ENCODE results near the gene HSPB8. TPM values are rescaled to one million over a fixed set of nuclear protein-coding genes. Genes with fewer than 3 reads are reported as not detected.
A peak's percentile ranks its signal among the peaks of the same experiment; 100 is the strongest.

Gene HSPB8
- total RNA-seq, 2 donors from 2014 or later, result 9.7 to 10.4 TPM

DNA sequence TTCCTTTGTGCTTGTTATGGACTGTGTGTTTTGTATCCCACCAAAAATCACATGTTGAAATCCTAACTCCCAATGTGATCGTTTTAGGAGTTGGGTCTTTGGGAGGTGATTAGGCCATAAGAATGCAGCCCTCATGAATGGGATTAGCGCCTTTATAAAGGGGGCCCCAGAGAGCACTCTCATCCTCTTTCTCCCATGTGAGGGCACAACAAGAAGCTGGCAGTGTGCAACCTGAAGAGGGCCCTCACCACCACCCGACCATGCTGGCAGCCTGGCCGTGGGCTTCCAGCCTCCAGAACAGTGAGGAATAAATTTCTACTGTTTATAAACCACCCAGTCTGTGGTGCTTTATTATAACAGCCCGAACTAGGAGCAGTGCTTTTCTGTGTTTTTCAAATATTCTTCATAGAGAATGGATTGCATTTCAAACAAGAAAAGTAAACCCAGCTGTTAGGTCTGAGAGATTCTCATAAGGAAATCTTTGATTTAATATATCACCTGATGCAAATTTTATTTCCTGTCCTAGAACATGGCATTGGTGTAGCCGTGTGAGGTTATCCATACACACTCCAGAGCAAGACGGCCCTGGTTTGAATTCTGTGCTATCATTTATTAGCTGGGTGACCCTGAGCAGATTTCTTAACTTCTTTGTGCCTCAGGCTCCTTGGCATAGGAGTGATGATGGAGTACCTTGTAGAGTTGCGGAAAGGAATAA, 27.8 kb downstream of the HSPB8 start:
- TF ChIP-seq, protein P1, sequence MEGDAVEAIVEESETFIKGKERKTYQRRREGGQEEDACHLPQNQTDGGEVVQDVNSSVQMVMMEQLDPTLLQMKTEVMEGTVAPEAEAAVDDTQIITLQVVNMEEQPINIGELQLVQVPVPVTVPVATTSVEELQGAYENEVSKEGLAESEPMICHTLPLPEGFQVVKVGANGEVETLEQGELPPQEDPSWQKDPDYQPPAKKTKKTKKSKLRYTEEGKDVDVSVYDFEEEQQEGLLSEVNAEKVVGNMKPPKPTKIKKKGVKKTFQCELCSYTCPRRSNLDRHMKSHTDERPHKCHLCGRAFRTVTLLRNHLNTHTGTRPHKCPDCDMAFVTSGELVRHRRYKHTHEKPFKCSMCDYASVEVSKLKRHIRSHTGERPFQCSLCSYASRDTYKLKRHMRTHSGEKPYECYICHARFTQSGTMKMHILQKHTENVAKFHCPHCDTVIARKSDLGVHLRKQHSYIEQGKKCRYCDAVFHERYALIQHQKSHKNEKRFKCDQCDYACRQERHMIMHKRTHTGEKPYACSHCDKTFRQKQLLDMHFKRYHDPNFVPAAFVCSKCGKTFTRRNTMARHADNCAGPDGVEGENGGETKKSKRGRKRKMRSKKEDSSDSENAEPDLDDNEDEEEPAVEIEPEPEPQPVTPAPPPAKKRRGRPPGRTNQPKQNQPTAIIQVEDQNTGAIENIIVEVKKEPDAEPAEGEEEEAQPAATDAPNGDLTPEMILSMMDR (conservative IDR thresholded peaks at IDR 0.05), result peak; percentile 42
- Mint-ChIP-seq H3K9me3 (no peaks in the 10 kb centered on the region), H3K36me3 (ENCODE audit: low read depth) (no peaks in the 10 kb centered on the region), H3K4me1 (peaks cover 5% of the 10 kb centered on the region), H3K27me3 (ENCODE audit: insufficient read depth) (no peaks in the 10 kb centered on the region), H3K4me3 (no peak overlapping the region), H3K27ac (no peak overlapping the region)
- no peaks in the 10 kb centered on the region for H3K9me3 ChIP-seq (ENCODE audit: control insufficient read depth, low read length)
- H3K27ac ChIP-seq (ENCODE audit: low read depth, low read length), result no peak overlapping the region
- H3K9ac ChIP-seq (ENCODE audit: extremely low read depth, low read length, poor library complexity, severe bottlenecking), result no peak overlapping the region
- WGBS, 2 experiments (ENCODE audit: insufficient coverage in 1 of 2, insufficient read length in 1 of 2), result 77% methylated on average over 8 of the region's 8 CpGs; no CpG with 5 or more reads in 1 of the 2 experiments
- no peaks in the 10 kb centered on the region for H3K36me3 ChIP-seq (ENCODE audit: control insufficient read depth, insufficient read depth, low read length)
- no peak overlapping the region for H3K4me3 ChIP-seq (ENCODE audit: low read length)
- no peaks in the 10 kb centered on the region for H3K27me3 ChIP-seq (ENCODE audit: control insufficient read depth, insufficient read depth, low read length, poor library complexity, severe bottlenecking)
- DNase-seq, result peak; percentile 74
- no peaks in the 10 kb centered on the region for H3K4me1 ChIP-seq (ENCODE audit: control insufficient read depth, insufficient read depth, low read length)

DNA sequence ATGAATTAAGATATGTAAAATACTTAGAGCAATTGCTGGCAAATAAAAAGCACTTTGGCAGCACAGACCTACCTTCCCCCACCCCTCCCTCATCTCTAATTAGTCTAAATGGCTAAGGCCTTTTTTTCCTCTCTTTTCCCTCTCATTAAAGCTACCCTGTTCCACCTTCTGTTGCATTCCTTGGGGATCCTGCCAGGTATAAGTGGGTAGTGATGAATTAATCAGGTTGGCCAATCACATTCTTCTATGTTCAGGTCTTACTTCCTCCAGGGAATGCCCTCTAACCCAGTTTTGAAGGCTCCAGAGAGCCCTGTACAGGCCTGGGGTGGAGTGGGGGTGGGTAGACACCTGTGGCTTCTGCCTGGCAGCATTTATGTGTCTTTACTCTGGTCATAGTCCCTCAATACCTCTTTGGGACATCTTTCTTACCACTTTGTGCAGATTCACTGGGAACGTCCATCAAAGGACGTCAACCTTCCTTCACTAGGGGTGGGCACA, 28.4 kb downstream of the HSPB8 start:
- no peaks in the 10 kb centered on the region for H3K36me3 Mint-ChIP-seq (ENCODE audit: low read depth)
- peaks cover 5% of the 10 kb centered on the region for H3K4me1 Mint-ChIP-seq
- Histone ChIP-seq H3K4me3 (ENCODE audit: low read length) (no peak overlapping the region), H3K27ac (ENCODE audit: low read depth, low read length) (no peak overlapping the region), H3K9ac (ENCODE audit: extremely low read depth, low read length, poor library complexity, severe bottlenecking) (no peak overlapping the region), H3K36me3 (ENCODE audit: control insufficient read depth, insufficient read depth, low read length) (no peaks in the 10 kb centered on the region), H3K27me3 (ENCODE audit: control insufficient read depth, insufficient read depth, low read length, poor library complexity, severe bottlenecking) (no peaks in the 10 kb centered on the region), H3K9me3 (ENCODE audit: control insufficient read depth, low read length) (no peaks in the 10 kb centered on the region), H3K4me1 (ENCODE audit: control insufficient read depth, insufficient read depth, low read length) (no peaks in the 10 kb centered on the region)
- H3K27me3 Mint-ChIP-seq (ENCODE audit: insufficient read depth), result no peaks in the 10 kb centered on the region
- no peak overlapping the region for H3K4me3 Mint-ChIP-seq
- TF ChIP-seq, protein P1 (conservative IDR thresholded peaks at IDR 0.05), result no peak
- 94 to 96% methylated on average over 2 of the region's 2 CpGs for WGBS, 2 experiments (ENCODE audit: insufficient coverage in 1 of 2, insufficient read length in 1 of 2)
- no peak overlapping the region for H3K27ac Mint-ChIP-seq
- DNase-seq, result no peak
- H3K9me3 Mint-ChIP-seq, result no peaks in the 10 kb centered on the region

- Histone ChIP-seq H3K27me3 (ENCODE audit: control insufficient read depth, insufficient read depth, low read length, poor library complexity, severe bottlenecking) (no peaks in the 10 kb centered on the region), H3K4me1 (ENCODE audit: control insufficient read depth, insufficient read depth, low read length) (no peaks in the 10 kb centered on the region), H3K36me3 (ENCODE audit: control insufficient read depth, insufficient read depth, low read length) (no peaks in the 10 kb centered on the region), H3K4me3 (ENCODE audit: low read length) (no peak overlapping the region), H3K27ac (ENCODE audit: low read depth, low read length) (no peak overlapping the region), H3K9me3 (ENCODE audit: control insufficient read depth, low read length) (no peaks in the 10 kb centered on the region), H3K9ac (ENCODE audit: extremely low read depth, low read length, poor library complexity, severe bottlenecking) (no peak overlapping the region)
- Mint-ChIP-seq H3K27me3 (ENCODE audit: insufficient read depth) (no peaks in the 10 kb centered on the region), H3K9me3 (no peaks in the 10 kb centered on the region), H3K36me3 (ENCODE audit: low read depth) (no peaks in the 10 kb centered on the region), H3K4me3 (no peak overlapping the region), H3K4me1 (peaks cover 5% of the 10 kb centered on the region), H3K27ac (no peak overlapping the region)
- DNase-seq, result peak; percentile 82
- TF ChIP-seq, protein P1 (conservative IDR thresholded peaks at IDR 0.05), result no peak
- WGBS, 2 experiments (ENCODE audit: insufficient coverage in 1 of 2, insufficient read length in 1 of 2), result 73 to 93% methylated on average over 2 to 6 of the region's 6 CpGs
These were observed 29.9 kb downstream of the HSPB8 start for GRCh38 chr12:119208626-119209061.

Measured in endodermal cell (in vitro differentiated cells).